Measurements from ENCODE around the gene LRRC8B. TPM values are rescaled to one million over a fixed set of nuclear protein-coding genes. Genes with fewer than 3 reads are reported as not detected.
"Not testable (repeated sequence)": the region's sequence is repeated elsewhere in the genome, so short reads cannot be mapped to it uniquely, and the experiment has no call there.

Gene LRRC8B
- polyA plus RNA-seq, 1 donor (not counting 4 experiments of a cell fraction or from before 2014, with no cell fraction given), result 1.5 TPM

DNA sequence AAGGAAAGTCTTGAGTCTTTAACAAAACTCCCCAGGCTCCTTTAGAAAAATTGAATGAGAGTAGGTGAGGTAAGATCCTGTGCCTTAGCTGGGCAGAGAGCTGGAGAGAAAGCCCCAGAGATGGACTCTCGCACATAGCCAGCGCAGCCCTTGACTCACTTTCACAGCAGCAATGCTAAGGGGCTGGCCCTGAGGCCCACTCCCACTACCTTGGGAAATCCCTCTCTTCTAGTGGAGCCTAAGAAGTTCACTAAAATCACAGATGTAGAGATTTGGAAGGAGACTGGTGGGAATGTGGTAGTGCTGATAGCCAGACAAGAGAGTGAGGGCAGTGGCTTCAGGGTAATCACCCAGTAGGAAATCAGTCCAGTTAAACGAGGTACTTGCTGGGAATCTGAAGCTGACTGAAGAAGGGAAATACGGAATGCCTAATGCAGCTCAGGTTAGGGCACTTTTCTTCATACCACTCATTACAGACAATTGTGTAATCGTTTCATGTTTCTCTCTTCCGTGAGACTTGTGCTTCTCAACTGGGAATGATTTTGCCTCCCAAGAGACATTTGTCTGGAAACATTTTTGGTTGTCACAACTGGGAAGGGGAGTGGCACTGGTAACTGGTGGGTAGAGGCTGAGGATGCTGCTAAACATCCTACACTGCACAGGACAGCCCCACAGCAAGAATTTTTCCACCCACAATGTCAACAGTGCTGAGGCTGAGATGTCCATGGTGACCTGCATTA is 65.9 kb downstream of the LRRC8B start:
- no peak overlapping the region for H2AFZ ChIP-seq (ENCODE audit: control insufficient read depth, low read length)
- H3K36me3 ChIP-seq (ENCODE audit: control insufficient read depth in 2 of 2, extremely low read depth in 1 of 2, insufficient read depth in 2 of 2, low read length in 2 of 2), result no peaks in the 10 kb centered on the region
- no peaks in the 10 kb centered on the region for H4K20me1 ChIP-seq (ENCODE audit: control insufficient read depth, extremely low read depth, insufficient read depth, low read length)
- no peaks in the 10 kb centered on the region for H3K79me2 ChIP-seq (ENCODE audit: control insufficient read depth, insufficient read depth, low read length)
- dilution Hi-C loops (cut with MboI; ENCODE audit: extremely low pct_ligation_motif_present, low sequenced_read_pairs), result no loop called here
- no peak for DNase-seq (ENCODE audit: low read depth, low spot score)
- H3K4me2 ChIP-seq (ENCODE audit: control insufficient read depth, extremely low read depth, insufficient read depth, low read depth, low read length), result no peak overlapping the region
- FAIRE-seq, result no peak
- H3K9ac ChIP-seq (ENCODE audit: control insufficient read depth, extremely low read depth, insufficient read depth, low read length), result no peak overlapping the region
- H3K9me3 ChIP-seq (ENCODE audit: control insufficient read depth, low read depth, low read length), result no peaks in the 10 kb centered on the region
- no peak for TF ChIP-seq EZH2 (IDR thresholded peaks at IDR 0.05; ENCODE audit: low read length)
- TF ChIP-seq, protein P1, sequence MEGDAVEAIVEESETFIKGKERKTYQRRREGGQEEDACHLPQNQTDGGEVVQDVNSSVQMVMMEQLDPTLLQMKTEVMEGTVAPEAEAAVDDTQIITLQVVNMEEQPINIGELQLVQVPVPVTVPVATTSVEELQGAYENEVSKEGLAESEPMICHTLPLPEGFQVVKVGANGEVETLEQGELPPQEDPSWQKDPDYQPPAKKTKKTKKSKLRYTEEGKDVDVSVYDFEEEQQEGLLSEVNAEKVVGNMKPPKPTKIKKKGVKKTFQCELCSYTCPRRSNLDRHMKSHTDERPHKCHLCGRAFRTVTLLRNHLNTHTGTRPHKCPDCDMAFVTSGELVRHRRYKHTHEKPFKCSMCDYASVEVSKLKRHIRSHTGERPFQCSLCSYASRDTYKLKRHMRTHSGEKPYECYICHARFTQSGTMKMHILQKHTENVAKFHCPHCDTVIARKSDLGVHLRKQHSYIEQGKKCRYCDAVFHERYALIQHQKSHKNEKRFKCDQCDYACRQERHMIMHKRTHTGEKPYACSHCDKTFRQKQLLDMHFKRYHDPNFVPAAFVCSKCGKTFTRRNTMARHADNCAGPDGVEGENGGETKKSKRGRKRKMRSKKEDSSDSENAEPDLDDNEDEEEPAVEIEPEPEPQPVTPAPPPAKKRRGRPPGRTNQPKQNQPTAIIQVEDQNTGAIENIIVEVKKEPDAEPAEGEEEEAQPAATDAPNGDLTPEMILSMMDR (optimal IDR thresholded peaks at IDR 0.05 in 1 of 3, IDR thresholded peaks at IDR 0.05 in 1 of 3, conservative IDR thresholded peaks at IDR 0.05 in 1 of 3; ENCODE audit: extremely low read depth in 1 of 3, insufficient read depth in 2 of 3, low read length in 3 of 3), result no peak
- H3K4me3 ChIP-seq (ENCODE audit: control insufficient read depth in 2 of 3, extremely low read depth in 1 of 3, insufficient read depth in 2 of 3, low read depth in 1 of 3, low read length in 3 of 3), result no peak overlapping the region
- H3K27ac ChIP-seq (ENCODE audit: control insufficient read depth, insufficient read depth, low read length), result no peak overlapping the region
- no peaks in the 10 kb centered on the region for H3K4me1 ChIP-seq (ENCODE audit: control insufficient read depth, extremely low read depth, insufficient read depth, low read length)
- no peaks in the 10 kb centered on the region for H3K9me1 ChIP-seq (ENCODE audit: control insufficient read depth, extremely low read depth, insufficient read depth, low read length)
- H3K27me3 ChIP-seq (ENCODE audit: control insufficient read depth, extremely low read depth, insufficient read depth, low read length), result no peaks in the 10 kb centered on the region

DNA sequence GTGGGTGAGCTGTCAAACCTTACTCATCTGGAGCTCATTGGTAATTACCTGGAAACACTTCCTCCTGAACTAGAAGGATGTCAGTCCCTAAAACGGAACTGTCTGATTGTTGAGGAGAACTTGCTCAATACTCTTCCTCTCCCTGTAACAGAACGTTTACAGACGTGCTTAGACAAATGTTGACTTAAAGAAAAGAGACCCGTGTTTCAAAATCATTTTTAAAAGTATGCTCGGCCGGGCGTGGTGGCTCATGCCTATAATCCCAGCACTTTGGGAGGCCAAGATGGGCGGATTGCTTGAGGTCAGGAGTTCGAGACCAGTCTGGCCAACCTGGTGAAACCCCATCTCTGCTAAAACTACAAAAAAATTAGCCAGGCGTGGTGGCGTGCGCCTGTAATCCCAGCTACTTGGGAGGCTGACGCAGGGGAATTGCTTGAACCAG is 68.3 kb downstream of the LRRC8B start:
- H3K4me2 ChIP-seq (ENCODE audit: control insufficient read depth, extremely low read depth, insufficient read depth, low read depth, low read length); H3K9me3 ChIP-seq (ENCODE audit: control insufficient read depth, low read depth, low read length); dilution Hi-C loops (cut with MboI; ENCODE audit: extremely low pct_ligation_motif_present, low sequenced_read_pairs); FAIRE-seq; H3K9me1 ChIP-seq (ENCODE audit: control insufficient read depth, extremely low read depth, insufficient read depth, low read length); H3K4me1 ChIP-seq (ENCODE audit: control insufficient read depth, extremely low read depth, insufficient read depth, low read length); DNase-seq (ENCODE audit: low read depth, low spot score); H3K79me2 ChIP-seq (ENCODE audit: control insufficient read depth, insufficient read depth, low read length); H3K27me3 ChIP-seq (ENCODE audit: control insufficient read depth, extremely low read depth, insufficient read depth, low read length); H3K27ac ChIP-seq (ENCODE audit: control insufficient read depth, insufficient read depth, low read length); H3K36me3 ChIP-seq (ENCODE audit: control insufficient read depth in 2 of 2, extremely low read depth in 1 of 2, insufficient read depth in 2 of 2, low read length in 2 of 2); H4K20me1 ChIP-seq (ENCODE audit: control insufficient read depth, extremely low read depth, insufficient read depth, low read length); H3K9ac ChIP-seq (ENCODE audit: control insufficient read depth, extremely low read depth, insufficient read depth, low read length); H3K4me3 ChIP-seq (ENCODE audit: control insufficient read depth in 2 of 3, extremely low read depth in 1 of 3, insufficient read depth in 2 of 3, low read depth in 1 of 3, low read length in 3 of 3); H2AFZ ChIP-seq (ENCODE audit: control insufficient read depth, low read length): not testable (repeated sequence)
